Activated CD4-positive, alpha-beta memory T cell treated with anti-CD3 and anti-CD28 coated beads for 36 hours (primary cell): ENCODE data around the gene CAPRIN2. TPM values are rescaled to one million over a fixed set of nuclear protein-coding genes. Genes with fewer than 3 reads are reported as not detected.

ENCODE experiments used
- CTCF ChIA-PET: fragments of 350-600 bp; sonication (Branson Sonifier 250); formaldehyde crosslinking; loops from one replicate; lab custom pipeline; 2021; ENCODE audit warnings: antibody characterized with exemption, inconsistent platforms; lab: Charles Lee
- POLR2A ChIA-PET: fragments of 350-600 bp; sonication (Branson Sonifier 250); formaldehyde crosslinking; loops from one replicate; lab custom pipeline; 2021; ENCODE audit warnings: antibody characterized with exemption; lab: Charles Lee
- DNase-seq: peaks from one replicate; pipeline ENCODE4 v3.0.0-alpha.2; 2020
- H3K27ac Mint-ChIP-seq: one replicate; pipeline ENCODE4 v1.8.0; 2021; ENCODE audit warnings: mixed read lengths
- H3K27me3 Mint-ChIP-seq: one replicate; pipeline ENCODE4 v1.8.0; 2021; ENCODE audit warnings: mixed read lengths
- H3K36me3 Mint-ChIP-seq: one replicate; pipeline ENCODE4 v1.8.0; 2021; ENCODE audit warnings: mixed read lengths
- H3K4me1 Mint-ChIP-seq: one replicate; pipeline ENCODE4 v1.8.0; 2021; ENCODE audit warnings: low read depth, mixed read lengths
- H3K4me3 Mint-ChIP-seq: one replicate; pipeline ENCODE4 v1.8.0; 2021; ENCODE audit warnings: mild to moderate bottlenecking, mixed read lengths
- H3K9me3 Mint-ChIP-seq: one replicate; pipeline ENCODE4 v1.8.0; 2021; ENCODE audit warnings: mixed read lengths
- intact Hi-C: fragments of 100-400 bp; cut with micrococcal nuclease; formaldehyde crosslinking; loops from one replicate; pipeline ENCODE4 v1.15.1; 2023
- total RNA-seq, 2 experiments: library from RNA; stranded (reverse); gene quantifications; one replicate each; pipeline ENCODE4 v1.2.3, GENCODE V29; 2021

The CAPRIN2 gene
- total RNA-seq, 2 experiments from 2014 or later, result 10.0 to 11.5 TPM

- no peak overlapping the region for H3K27ac Mint-ChIP-seq
- H3K4me1 Mint-ChIP-seq, result peaks cover 31% of the 10 kb centered on the region
- no peaks in the 10 kb centered on the region for H3K9me3 Mint-ChIP-seq
- CTCF ChIA-PET, result interaction anchor here (1.1 to 1.6 kb wide), 3 partner anchors 49 to 61 kb away, joined by 3 to 11 read pairs (median 3); partner anchors contain the start of gene IPO8
- POLR2A ChIA-PET, result no interaction called here
- H3K4me3 Mint-ChIP-seq, result no peak overlapping the region
- intact Hi-C loops, result loop anchor here (5.0 kb wide), 2 partner anchors 86 to 1364 kb away; no protein-coding TSS in a partner anchor
- peaks cover 2% of the 10 kb centered on the region for H3K36me3 Mint-ChIP-seq
- H3K27me3 Mint-ChIP-seq, result no peaks in the 10 kb centered on the region
- DNase-seq, result no peak
Measured at GRCh38 chr12:30756074-30756473, 1.3 kb upstream of the CAPRIN2 start.

- POLR2A ChIA-PET, result interaction anchor here (0.6 to 1.2 kb wide), 3 partner anchors 41 to 515 kb away, joined by 3 to 4 read pairs (median 4); partner anchors contain the start of gene IPO8
- peak overlapping the region; percentile 69 for H3K27ac Mint-ChIP-seq
- H3K4me1 Mint-ChIP-seq, result peaks cover 38% of the 10 kb centered on the region
Measured at GRCh38 chr12:30755395-30755762, 628 bp upstream of the CAPRIN2 start.

GRCh38 chr12:30754383-30754749, 385 bp downstream of the CAPRIN2 start:
- no peak for DNase-seq
- Mint-ChIP-seq H3K36me3 (peaks cover 3% of the 10 kb centered on the region), H3K27me3 (no peaks in the 10 kb centered on the region), H3K4me3 (peak overlapping the region; percentile 95), H3K4me1 (peaks cover 44% of the 10 kb centered on the region), H3K9me3 (no peaks in the 10 kb centered on the region), H3K27ac (peak overlapping the region; percentile 83)
- POLR2A ChIA-PET, result interaction anchor here (1.0 to 1.4 kb wide), 3 partner anchors 42 to 68 kb away, joined by 4 to 6 read pairs (median 4); partner anchors contain the start of gene IPO8
- CTCF ChIA-PET, result interaction anchor here (1.1 to 1.9 kb wide), 4 partner anchors 9 to 93 kb away, joined by 5 to 13 read pairs (median 8); partner anchors contain the start of gene IPO8
- intact Hi-C loops, result loop anchor here (1.0 to 2.0 kb wide), 4 partner anchors 41 to 1374 kb away; partner anchors contain the start of genes ERGIC2 and IPO8

More at GRCh38 chr12:30755395-30755762, 628 bp upstream of the CAPRIN2 start:
- Mint-ChIP-seq H3K27me3 (no peaks in the 10 kb centered on the region), H3K9me3 (no peaks in the 10 kb centered on the region), H3K36me3 (peaks cover 3% of the 10 kb centered on the region), H3K4me3 (peak overlapping the region; percentile 95)
- CTCF ChIA-PET, result interaction anchor here (0.7 to 1.6 kb wide), 4 partner anchors 48 to 60 kb away, joined by 3 to 11 read pairs (median 3); partner anchors contain the start of gene IPO8
- DNase-seq, result no peak
- intact Hi-C loops, result loop anchor here (1.0 to 5.0 kb wide), 6 partner anchors 52 to 1375 kb away; partner anchors contain the start of genes ERGIC2 and SINHCAF

GRCh38 chr12:30753751-30754382, 884 bp downstream of the CAPRIN2 start:
- peak overlapping the region; percentile 83 for H3K27ac Mint-ChIP-seq
- H3K36me3 Mint-ChIP-seq, result peaks cover 3% of the 10 kb centered on the region
- POLR2A ChIA-PET, result interaction anchor here (1.0 to 1.4 kb wide), 2 partner anchors 58 to 68 kb away, joined by 4 to 6 read pairs; partner anchors contain the start of gene IPO8
- CTCF ChIA-PET, result interaction anchor here (0.8 to 1.9 kb wide), 6 partner anchors 8 to 94 kb away, joined by 4 to 13 read pairs (median 6); partner anchors contain the start of gene IPO8
- no peaks in the 10 kb centered on the region for H3K27me3 Mint-ChIP-seq
- H3K4me3 Mint-ChIP-seq, result peak overlapping the region; percentile 95
- no peak for DNase-seq
- H3K4me1 Mint-ChIP-seq, result peaks cover 44% of the 10 kb centered on the region
- intact Hi-C loops, result loop anchor here (1.0 to 2.0 kb wide), 4 partner anchors 41 to 1373 kb away; partner anchors contain the start of genes ERGIC2 and IPO8
- no peaks in the 10 kb centered on the region for H3K9me3 Mint-ChIP-seq

- Mint-ChIP-seq H3K27me3 (no peaks in the 10 kb centered on the region), H3K27ac (no peak overlapping the region), H3K36me3 (peaks cover 3% of the 10 kb centered on the region), H3K4me3 (peak overlapping the region; percentile 95), H3K4me1 (peaks cover 44% of the 10 kb centered on the region), H3K9me3 (no peaks in the 10 kb centered on the region)
- intact Hi-C loops, result no loop called here
- POLR2A ChIA-PET, result interaction anchor here (1.0 to 1.4 kb wide), 2 partner anchors 57 to 67 kb away, joined by 4 to 6 read pairs; partner anchors contain the start of gene IPO8
- DNase-seq, result peak; percentile 36
- CTCF ChIA-PET, result interaction anchor here (0.8 to 1.9 kb wide), 6 partner anchors 8 to 94 kb away, joined by 4 to 13 read pairs (median 6); partner anchors contain the start of gene IPO8
Measured at GRCh38 chr12:30753233-30753632, 1.5 kb downstream of the CAPRIN2 start.

GRCh38 chr12:30752255-30752654, 2.5 kb downstream of the CAPRIN2 start:
- Mint-ChIP-seq H3K36me3 (peaks cover 10% of the 10 kb centered on the region), H3K4me1 (peaks cover 40% of the 10 kb centered on the region), H3K4me3 (no peak overlapping the region), H3K9me3 (no peaks in the 10 kb centered on the region), H3K27me3 (no peaks in the 10 kb centered on the region), H3K27ac (no peak overlapping the region)
- intact Hi-C loops, result no loop called here
- CTCF ChIA-PET, result no interaction called here
- POLR2A ChIA-PET, result no interaction called here
- DNase-seq, result no peak

GRCh38 chr12:30748147-30748546, 6.6 kb downstream of the CAPRIN2 start:
- H3K4me3 Mint-ChIP-seq, result no peak overlapping the region
- H3K27ac Mint-ChIP-seq, result no peak overlapping the region
- H3K36me3 Mint-ChIP-seq, result peaks cover 18% of the 10 kb centered on the region
- CTCF ChIA-PET, result no interaction called here
- DNase-seq, result no peak
- POLR2A ChIA-PET, result no interaction called here
- peaks cover 18% of the 10 kb centered on the region for H3K4me1 Mint-ChIP-seq
- H3K27me3 Mint-ChIP-seq, result no peaks in the 10 kb centered on the region
- H3K9me3 Mint-ChIP-seq, result no peaks in the 10 kb centered on the region
- intact Hi-C loops, result no loop called here

GRCh38 chr12:30746190-30746589, 8.6 kb downstream of the CAPRIN2 start:
- Mint-ChIP-seq H3K27ac (no peak overlapping the region), H3K36me3 (peaks cover 18% of the 10 kb centered on the region), H3K4me3 (no peak overlapping the region), H3K4me1 (peaks cover 14% of the 10 kb centered on the region), H3K9me3 (no peaks in the 10 kb centered on the region), H3K27me3 (no peaks in the 10 kb centered on the region)
- ChIA-PET CTCF (interaction anchor here (1.3 to 1.4 kb wide), 2 partner anchors 8 to 61 kb away, joined by 3 to 7 read pairs; no protein-coding TSS in a partner anchor), POLR2A (no interaction called here)
- no peak for DNase-seq
- intact Hi-C loops, result no loop called here

GRCh38 chr12:30744321-30744720, 10.4 kb downstream of the CAPRIN2 start:
- H3K36me3 Mint-ChIP-seq, result peaks cover 17% of the 10 kb centered on the region
- no peak overlapping the region for H3K27ac Mint-ChIP-seq
- H3K27me3 Mint-ChIP-seq, result no peaks in the 10 kb centered on the region
- no peak for DNase-seq
- no peaks in the 10 kb centered on the region for H3K9me3 Mint-ChIP-seq
- intact Hi-C loops, result loop anchor here (2.0 kb wide), 1 partner anchor 16 kb away; no protein-coding TSS in a partner anchor
- no peak overlapping the region for H3K4me3 Mint-ChIP-seq
- CTCF ChIA-PET, result interaction anchor here (1.1 kb wide), 1 partner anchor 63 kb away, joined by 4 read pairs; no protein-coding TSS in a partner anchor
- POLR2A ChIA-PET, result no interaction called here
- no peaks in the 10 kb centered on the region for H3K4me1 Mint-ChIP-seq

- Mint-ChIP-seq H3K4me1 (no peaks in the 10 kb centered on the region), H3K4me3 (no peak overlapping the region), H3K27me3 (no peaks in the 10 kb centered on the region), H3K27ac (no peak overlapping the region), H3K36me3 (peaks cover 16% of the 10 kb centered on the region), H3K9me3 (no peaks in the 10 kb centered on the region)
- intact Hi-C loops, result no loop called here
- ChIA-PET CTCF (no interaction called here), POLR2A (no interaction called here)
- DNase-seq, result no peak
Measured at GRCh38 chr12:30740274-30740673, 14.5 kb downstream of the CAPRIN2 start.

GRCh38 chr12:30739020-30739419, 15.7 kb downstream of the CAPRIN2 start:
- Mint-ChIP-seq H3K36me3 (peaks cover 22% of the 10 kb centered on the region), H3K27ac (no peak overlapping the region), H3K4me3 (no peak overlapping the region), H3K4me1 (no peaks in the 10 kb centered on the region), H3K27me3 (no peaks in the 10 kb centered on the region), H3K9me3 (no peaks in the 10 kb centered on the region)
- intact Hi-C loops, result no loop called here
- no peak for DNase-seq
- ChIA-PET CTCF (interaction anchor here (0.7 kb wide), 1 partner anchor 1418 kb away, joined by 6 read pairs; no protein-coding TSS in a partner anchor), POLR2A (no interaction called here)
